Activated naive CD8-positive, alpha-beta T cell treated with anti-CD3 and anti-CD28 coated beads, Interleukin-2, amount 50 U/mL, for 24 hours (primary cell): Measurements from ENCODE around the gene NEK6.
"Not testable (repeated sequence)": the region's sequence is repeated elsewhere in the genome, so short reads cannot be mapped to it uniquely, and the experiment has no call there.

ENCODE experiments used
- ATAC-seq: fragments of 150-1000 bp; cut with Tn5 transposase; one replicate; pipeline ENCODE4 v1.10.0; 2021
- DNase-seq: peaks from one replicate; pipeline ENCODE4 v3.0.0; 2021
- H3K27ac Mint-ChIP-seq: one replicate; pipeline ENCODE4 v1.8.0; 2021; ENCODE audit warnings: mild to moderate bottlenecking, mixed read lengths
- H3K27me3 Mint-ChIP-seq: one replicate; pipeline ENCODE4 v1.8.0; 2021; ENCODE audit warnings: mixed read lengths
- H3K36me3 Mint-ChIP-seq: one replicate; pipeline ENCODE4 v1.8.0; 2021; ENCODE audit warnings: low read depth, mixed read lengths
- H3K4me1 Mint-ChIP-seq: one replicate; pipeline ENCODE4 v1.8.0; 2021; ENCODE audit warnings: mixed read lengths
- H3K4me3 Mint-ChIP-seq: one replicate; pipeline ENCODE4 v1.8.0; 2021; ENCODE audit warnings: mild to moderate bottlenecking, moderate library complexity, mixed read lengths
- H3K9me3 Mint-ChIP-seq: one replicate; pipeline ENCODE4 v1.8.0; 2021; ENCODE audit warnings: mixed read lengths

Gene NEK6

GRCh38 chr9:124248066-124248465 lies 9.7 kb upstream of the NEK6 start:
- Mint-ChIP-seq H3K27me3 (peaks cover 2% of the 10 kb centered on the region), H3K4me1 (peaks cover 11% of the 10 kb centered on the region), H3K4me3 (no peak overlapping the region), H3K9me3 (no peaks in the 10 kb centered on the region), H3K27ac (no peak overlapping the region), H3K36me3 (no peaks in the 10 kb centered on the region)
- ATAC-seq (peak; percentile 40), DNase-seq (no peak)

DNA sequence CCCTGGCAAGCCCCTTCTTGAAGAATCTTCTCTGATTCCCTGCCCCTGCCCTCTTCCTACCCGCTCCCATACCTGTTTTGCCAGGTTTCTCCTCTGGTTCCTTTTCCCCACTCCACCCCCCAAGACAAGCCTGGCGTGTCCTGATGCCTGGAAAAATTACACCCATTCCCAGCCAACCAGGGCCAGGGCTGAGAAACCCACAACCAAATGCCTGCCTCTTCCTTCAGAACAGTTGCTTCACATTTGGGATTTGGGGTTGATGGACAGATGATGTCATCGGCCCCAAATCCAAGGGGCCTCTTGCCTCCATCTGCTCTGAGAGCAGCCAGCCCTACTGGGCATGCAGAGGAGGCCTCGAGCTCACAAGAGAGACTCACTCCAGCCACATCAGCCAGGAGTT lies 8.8 kb upstream of the NEK6 start:
- Mint-ChIP-seq H3K27ac (no peak overlapping the region), H3K27me3 (peaks cover 2% of the 10 kb centered on the region), H3K9me3 (no peaks in the 10 kb centered on the region), H3K36me3 (no peaks in the 10 kb centered on the region), H3K4me3 (no peak overlapping the region), H3K4me1 (peaks cover 17% of the 10 kb centered on the region)
- ATAC-seq (no peak), DNase-seq (no peak)

GRCh38 chr9:124251204-124251603 lies 6.5 kb upstream of the NEK6 start:
- Mint-ChIP-seq H3K4me3 (no peak overlapping the region), H3K9me3 (no peaks in the 10 kb centered on the region), H3K27ac (no peak overlapping the region), H3K27me3 (peaks cover 6% of the 10 kb centered on the region), H3K4me1 (peaks cover 38% of the 10 kb centered on the region), H3K36me3 (no peaks in the 10 kb centered on the region)
- DNase-seq (no peak), ATAC-seq (no peak)

DNA sequence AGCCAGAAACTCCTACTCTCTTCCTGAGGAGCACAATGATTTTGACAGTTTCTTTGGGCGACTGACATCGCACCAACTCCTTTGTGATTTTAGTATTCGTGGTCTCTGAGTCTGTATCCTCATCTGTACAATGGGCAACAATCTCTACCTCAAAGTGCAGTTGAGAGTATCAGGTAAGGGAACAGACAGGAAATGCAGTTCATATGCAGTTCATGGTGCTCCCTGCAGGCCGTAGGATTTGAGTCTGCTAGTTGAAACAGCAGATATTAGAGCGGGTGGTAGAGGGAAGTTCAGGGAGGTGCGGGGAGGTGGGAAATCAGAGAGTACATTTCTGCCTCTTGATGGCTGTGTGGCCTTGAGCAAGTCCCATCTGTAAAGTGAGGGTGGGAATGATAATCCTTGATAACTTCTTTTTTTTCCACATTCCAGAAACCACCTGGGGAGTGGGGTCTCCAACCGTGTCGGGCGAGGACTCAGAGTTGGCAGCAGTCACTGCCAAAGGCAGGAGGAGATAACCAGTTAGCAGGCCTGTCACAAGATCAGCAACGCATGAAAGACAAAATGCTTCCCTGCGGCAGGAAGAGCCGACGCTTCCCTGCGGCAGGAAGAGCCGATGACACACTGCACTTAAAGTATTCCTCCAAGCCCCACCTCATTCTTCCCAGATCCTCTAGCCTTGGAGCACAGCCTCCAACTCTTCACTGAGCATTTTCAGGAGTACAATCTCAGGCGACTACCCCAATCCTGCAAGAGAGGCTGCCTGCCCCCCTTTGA lies 6.0 kb upstream of the NEK6 start:
- no peaks in the 10 kb centered on the region for H3K9me3 Mint-ChIP-seq
- H3K27me3 Mint-ChIP-seq = peaks cover 12% of the 10 kb centered on the region
- no peak overlapping the region for H3K4me3 Mint-ChIP-seq
- ATAC-seq = no peak
- peaks cover 44% of the 10 kb centered on the region for H3K4me1 Mint-ChIP-seq
- H3K36me3 Mint-ChIP-seq = no peaks in the 10 kb centered on the region
- no peak overlapping the region for H3K27ac Mint-ChIP-seq
- no peak for DNase-seq

- H3K4me1 Mint-ChIP-seq = peaks cover 50% of the 10 kb centered on the region
- H3K27ac Mint-ChIP-seq, DNase-seq: not testable (repeated sequence)
Measured at GRCh38 chr9:124252878-124253277, 4.9 kb upstream of the NEK6 start.

GRCh38 chr9:124254261-124254682 lies 3.5 kb upstream of the NEK6 start:
- Mint-ChIP-seq H3K27me3 (peaks cover 27% of the 10 kb centered on the region), H3K4me3 (peak overlapping the region; percentile 39), H3K4me1 (peaks cover 59% of the 10 kb centered on the region), H3K36me3 (no peaks in the 10 kb centered on the region), H3K9me3 (no peaks in the 10 kb centered on the region), H3K27ac (peak overlapping the region; percentile 32)
- ATAC-seq = peak; percentile 80
- DNase-seq = peak; percentile 49

More at GRCh38 chr9:124252878-124253277, 4.9 kb upstream of the NEK6 start:
- not testable (repeated sequence) for H3K9me3 Mint-ChIP-seq, H3K4me3 Mint-ChIP-seq, H3K36me3 Mint-ChIP-seq, ATAC-seq
- H3K27me3 Mint-ChIP-seq = peaks cover 20% of the 10 kb centered on the region

- H3K4me3 Mint-ChIP-seq = no peak overlapping the region
Measured at GRCh38 chr9:124255222-124255621, 2.5 kb upstream of the NEK6 start.

DNA sequence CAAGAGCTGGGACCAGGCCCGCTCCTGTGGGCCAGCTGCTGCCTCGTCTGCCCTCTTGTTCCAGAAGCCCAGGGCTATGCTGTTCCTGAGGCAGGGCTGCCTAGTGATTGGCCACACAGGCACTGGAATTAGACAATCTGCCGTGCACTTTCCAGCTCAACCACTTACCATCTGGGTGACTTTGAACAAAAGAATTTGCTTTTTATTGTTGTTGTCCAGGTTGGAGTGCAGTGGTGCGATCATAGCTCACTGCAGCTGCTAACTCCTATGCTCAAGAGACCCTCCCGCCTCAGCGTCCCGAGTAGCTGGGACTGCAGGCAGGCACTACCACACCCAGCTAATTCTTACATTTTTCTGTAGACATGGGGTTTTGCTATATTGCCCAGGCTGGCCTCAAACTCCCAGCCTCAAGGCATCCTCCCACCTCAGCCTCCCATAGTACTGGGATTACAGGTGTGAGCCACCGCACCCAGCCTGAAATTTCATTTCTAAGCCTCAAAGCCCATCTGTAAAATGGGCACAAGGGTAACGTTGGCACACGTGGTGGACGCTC lies 1.2 kb upstream of the NEK6 start:
- peak overlapping the region; percentile 83 for H3K4me3 Mint-ChIP-seq
- H3K4me1 Mint-ChIP-seq = peaks cover 74% of the 10 kb centered on the region
- H3K27me3 Mint-ChIP-seq = peaks cover 43% of the 10 kb centered on the region
- peak overlapping the region; percentile 56 for H3K27ac Mint-ChIP-seq
- no peak for DNase-seq
- no peaks in the 10 kb centered on the region for H3K9me3 Mint-ChIP-seq
- ATAC-seq = no peak
- H3K36me3 Mint-ChIP-seq = peaks cover 2% of the 10 kb centered on the region

More at GRCh38 chr9:124255222-124255621, 2.5 kb upstream of the NEK6 start:
- no peak for DNase-seq
- H3K27me3 Mint-ChIP-seq = peaks cover 32% of the 10 kb centered on the region
- peaks cover 2% of the 10 kb centered on the region for H3K36me3 Mint-ChIP-seq
- no peaks in the 10 kb centered on the region for H3K9me3 Mint-ChIP-seq
- peaks cover 65% of the 10 kb centered on the region for H3K4me1 Mint-ChIP-seq
- no peak overlapping the region for H3K27ac Mint-ChIP-seq
- no peak for ATAC-seq

GRCh38 chr9:124257070-124257843 lies 492 bp upstream of the NEK6 start:
- DNase-seq (no peak), ATAC-seq (peak; percentile 24)
- H3K9me3 Mint-ChIP-seq = no peaks in the 10 kb centered on the region
- H3K4me3 Mint-ChIP-seq = peak overlapping the region; percentile 83
- peaks cover 77% of the 10 kb centered on the region for H3K4me1 Mint-ChIP-seq
- peaks cover 2% of the 10 kb centered on the region for H3K36me3 Mint-ChIP-seq
- peak overlapping the region; percentile 85 for H3K27ac Mint-ChIP-seq
- peaks cover 50% of the 10 kb centered on the region for H3K27me3 Mint-ChIP-seq

DNA sequence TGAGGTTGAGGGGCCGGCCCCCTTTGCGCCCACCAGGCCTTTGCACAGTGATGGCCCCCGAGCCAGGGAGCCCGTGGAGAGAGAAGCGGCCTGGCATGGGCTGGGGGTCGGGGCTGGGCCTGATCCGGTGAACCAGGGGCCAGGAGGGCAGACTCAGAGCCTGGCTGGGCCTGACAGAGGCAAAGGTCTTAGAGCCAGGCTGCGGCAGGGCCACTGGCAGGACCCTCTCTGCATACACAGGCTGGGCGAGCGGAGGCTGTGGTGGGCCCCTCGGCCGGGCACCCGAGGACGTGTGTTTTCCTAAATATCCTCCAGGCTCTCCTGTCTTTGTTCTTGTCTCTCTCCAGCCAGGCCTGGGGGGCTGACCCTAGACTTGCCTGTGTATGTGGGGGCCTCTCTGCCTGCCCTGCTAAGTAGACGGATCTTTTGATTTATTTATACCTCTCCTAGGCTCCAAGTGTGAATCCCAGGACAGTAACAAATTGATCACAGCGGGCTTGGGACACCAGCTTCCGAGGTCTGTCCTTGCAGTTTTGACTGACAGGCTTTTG lies 933 bp downstream of the NEK6 start:
- DNase-seq (no peak), ATAC-seq (peak; percentile 4)
- no peaks in the 10 kb centered on the region for H3K9me3 Mint-ChIP-seq
- H3K4me1 Mint-ChIP-seq = peaks cover 75% of the 10 kb centered on the region
- H3K36me3 Mint-ChIP-seq = peaks cover 2% of the 10 kb centered on the region
- H3K27me3 Mint-ChIP-seq = peaks cover 50% of the 10 kb centered on the region
- H3K4me3 Mint-ChIP-seq = peak overlapping the region; percentile 89
- peak overlapping the region; percentile 92 for H3K27ac Mint-ChIP-seq

DNA sequence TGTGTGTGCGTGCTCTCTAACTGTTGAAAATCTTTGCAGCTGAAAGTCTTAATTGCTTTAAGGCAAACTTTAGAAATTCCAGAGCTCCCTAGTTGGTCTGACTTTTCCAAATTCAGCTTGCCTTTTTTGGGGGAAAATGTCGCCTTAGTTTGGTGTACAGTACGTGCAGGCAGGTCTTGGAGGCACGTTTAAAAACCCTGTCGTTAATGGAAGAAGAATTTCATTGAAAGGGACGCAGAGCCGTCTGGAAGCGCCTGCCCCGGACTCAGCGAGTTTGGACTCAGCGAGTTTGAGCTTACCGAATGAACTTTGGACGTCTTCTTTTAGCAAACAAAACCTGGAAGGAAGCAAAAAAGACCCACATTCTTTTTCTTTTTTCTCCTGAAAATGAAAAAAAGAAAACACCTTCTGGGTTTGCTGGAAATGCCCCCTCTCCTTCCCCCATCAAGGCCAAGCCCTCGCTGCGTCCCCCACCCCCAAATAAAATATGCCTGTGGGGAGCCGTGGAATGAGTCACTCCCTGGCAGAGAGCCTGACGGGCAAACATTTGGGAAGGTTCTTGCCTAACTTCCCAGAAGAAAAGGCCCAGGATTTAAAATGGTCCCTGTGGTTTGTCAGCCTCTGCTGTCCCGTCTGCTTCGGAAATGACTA lies 1.5 kb downstream of the NEK6 start:
- Mint-ChIP-seq H3K4me1 (peaks cover 70% of the 10 kb centered on the region), H3K9me3 (no peaks in the 10 kb centered on the region), H3K4me3 (peak overlapping the region; percentile 89), H3K36me3 (peaks cover 2% of the 10 kb centered on the region), H3K27me3 (peaks cover 50% of the 10 kb centered on the region), H3K27ac (peak overlapping the region; percentile 56)
- ATAC-seq (no peak), DNase-seq (no peak)

GRCh38 chr9:124260769-124261603 lies 3.2 kb downstream of the NEK6 start:
- DNase-seq = no peak
- Mint-ChIP-seq H3K4me3 (peak overlapping the region; percentile 25), H3K9me3 (no peaks in the 10 kb centered on the region), H3K4me1 (peaks cover 64% of the 10 kb centered on the region), H3K27me3 (peaks cover 52% of the 10 kb centered on the region), H3K27ac (no peak overlapping the region), H3K36me3 (peaks cover 2% of the 10 kb centered on the region)
- no peak for ATAC-seq

DNA sequence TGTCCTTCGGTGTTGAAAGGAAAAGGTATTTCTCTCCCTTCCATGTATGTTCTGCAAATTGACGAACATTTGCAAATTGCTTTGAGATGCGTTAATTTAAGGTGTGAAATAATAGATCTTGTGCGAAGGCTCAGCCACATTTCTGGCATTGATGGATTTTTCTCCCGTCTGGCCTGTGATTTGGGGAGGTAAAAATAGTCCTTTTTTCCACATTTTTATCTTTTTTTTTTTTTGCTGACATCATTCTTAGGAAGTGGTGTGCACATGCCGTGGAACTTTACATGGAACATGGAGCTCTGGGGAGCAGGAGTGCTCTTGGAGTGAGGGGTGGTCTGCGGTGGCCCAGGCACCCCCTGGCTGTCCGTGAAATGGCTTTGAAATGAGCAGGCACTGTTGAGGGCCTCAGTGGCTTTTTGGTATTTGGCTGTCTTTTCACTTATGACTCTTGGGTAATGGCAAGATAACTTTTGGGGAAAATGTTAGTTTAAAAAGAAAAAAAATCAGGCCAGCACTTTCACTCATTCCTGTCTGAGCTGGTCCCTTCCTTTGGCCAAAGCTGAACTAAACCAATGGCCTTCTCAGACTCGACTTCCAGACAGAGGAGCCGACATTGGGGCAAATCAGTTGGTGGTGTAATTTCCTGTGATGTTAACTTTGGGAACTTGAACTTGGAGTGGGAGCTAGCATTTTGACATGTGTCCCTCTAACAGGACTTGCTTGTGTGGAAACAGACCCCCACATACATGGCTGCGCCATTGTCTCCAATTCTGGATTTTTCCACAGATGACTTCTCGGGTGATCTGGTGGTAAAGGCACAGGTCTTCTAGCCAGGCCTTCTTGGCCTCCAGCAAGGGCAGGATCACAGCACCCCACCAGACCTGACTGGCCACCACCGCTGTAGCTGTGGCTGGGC lies 4.2 kb downstream of the NEK6 start:
- Mint-ChIP-seq H3K9me3 (no peaks in the 10 kb centered on the region), H3K4me3 (peak overlapping the region; percentile 25)

More for the DNA sequence above, 4.2 kb downstream of the NEK6 start:
- DNase-seq (no peak), ATAC-seq (no peak)
- Mint-ChIP-seq H3K27ac (no peak overlapping the region), H3K36me3 (peaks cover 3% of the 10 kb centered on the region), H3K27me3 (peaks cover 43% of the 10 kb centered on the region), H3K4me1 (peaks cover 57% of the 10 kb centered on the region)
